Measurements from ENCODE around the gene RNF223.

DNA sequence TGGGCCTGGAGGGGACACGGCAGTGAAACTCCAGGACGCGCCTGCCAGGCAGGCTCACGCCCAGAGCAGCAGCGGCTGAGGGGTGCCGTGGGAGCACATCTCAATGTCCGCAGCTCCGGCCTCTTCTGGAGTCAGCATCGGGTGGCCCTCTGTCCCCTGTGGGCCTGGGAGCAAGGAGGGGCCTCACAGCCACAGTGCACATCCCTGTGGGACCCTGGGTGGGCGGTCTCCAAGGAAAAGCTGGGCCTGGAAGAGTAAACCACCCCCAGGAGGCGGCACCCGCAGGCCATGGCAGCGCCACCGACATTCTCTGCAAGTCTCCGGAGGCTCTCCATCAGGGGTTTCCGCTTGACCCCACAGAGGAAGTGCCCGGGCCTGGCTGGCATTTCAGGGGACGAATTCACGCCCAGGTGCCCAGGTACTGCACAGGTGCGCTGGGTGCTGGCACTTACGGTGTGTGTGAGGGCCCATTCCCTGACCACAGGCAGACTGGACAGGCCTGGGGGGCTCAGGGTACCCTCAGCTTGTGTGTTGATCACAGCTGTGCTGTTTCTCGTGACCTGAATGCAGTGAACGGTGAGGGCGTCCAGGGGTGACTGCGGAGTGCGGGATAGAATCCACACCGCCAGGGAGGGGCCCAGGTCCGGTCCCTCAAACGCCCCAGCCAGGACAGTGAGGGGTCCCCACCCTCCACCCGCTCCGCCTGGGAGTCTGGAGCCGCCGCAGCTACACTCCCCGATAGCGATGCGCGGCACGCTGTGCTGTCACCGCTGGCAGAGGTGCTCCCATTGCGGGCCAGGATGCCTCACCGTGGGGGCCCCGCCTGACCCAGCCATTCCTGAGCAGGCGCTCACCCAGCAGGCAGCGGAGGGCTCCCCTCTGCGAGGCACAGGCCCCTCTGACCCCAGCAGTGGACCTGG lies 16.6 kb upstream of the RNF223 start:
- TF ChIP-seq CTCF (IDR thresholded peaks at IDR 0.05; ENCODE audit: low read depth, low read length) (no peak), POLR2A (IDR thresholded peaks at IDR 0.05; ENCODE audit: extremely low read depth, insufficient read length) (no peak), MYC (IDR thresholded peaks at IDR 0.05; ENCODE audit: low read depth, low read length) (no peak), MAX (IDR thresholded peaks at IDR 0.05; ENCODE audit: low read depth, low read length) (no peak)

All from NB4 (cell line).